ENCODE results near the gene CHAMP1.

- TF ChIP-seq CTCF (IDR thresholded peaks at IDR 0.05): no peak
- no peak for TF ChIP-seq POLR2A (IDR thresholded peaks at IDR 0.05)
These were observed 49.3 kb upstream of the CHAMP1 start for GRCh38 chr13:114264886-114265611.
